Transverse colon (tissue), 4 donors: ENCODE measurements around the gene OMP. TPM values are rescaled to one million over a fixed set of nuclear protein-coding genes. Genes with fewer than 3 reads are reported as not detected.

Source experiments
- DNase-seq: peaks from one replicate; pipeline ENCODE4 v3.0.0-alpha.2; 2019
- H3K27ac ChIP-seq, 4 donors: fragments of 200-600 bp; sonication (generic); 2 replicates each; pipeline ENCODE4 v1.5.1; 2016 to 2018; ENCODE audit warnings: inconsistent platforms in 4 of 4
- H3K27me3 ChIP-seq: fragments of 200-600 bp; sonication (generic); 2 replicates; pipeline ENCODE4 v1.5.1; 2017; ENCODE audit warnings: inconsistent platforms
- H3K36me3 ChIP-seq, 4 donors: fragments of 200-600 bp; sonication (generic); 2 replicates each; pipeline ENCODE4 v1.5.1; 2017 to 2019; ENCODE audit warnings: inconsistent platforms in 4 of 4
- H3K4me1 ChIP-seq, 4 donors: fragments of 200-600 bp; sonication (generic); 2 replicates each; pipeline ENCODE4 v1.5.1; 2017 to 2020; ENCODE audit warnings: inconsistent platforms in 4 of 4
- H3K4me3 ChIP-seq, 4 donors: fragments of 200-600 bp; sonication (generic); 1 replicate in 1 of 4; 2 replicates in 3 of 4; pipeline versions ENCODE4 v1.5.1 to v1.6.1; 2017 to 2019; ENCODE audit warnings: inconsistent platforms in 4 of 4
- H3K9me3 ChIP-seq, 2 donors: fragments of 200-600 bp; sonication (generic); 2 replicates each; pipeline ENCODE4 v1.5.1; 2017 to 2019; ENCODE audit warnings: inconsistent platforms in 2 of 2
- CTCF ChIP-seq, 5 experiments: fragments of 200-600 bp in 3 of 5; fragments of 450-650 bp in 2 of 5; sonication (generic) in 3 of 5; IDR thresholded peaks; 1 replicate in 2 of 5; 2 replicates in 3 of 5; pipeline ENCODE4 v1.5.1; 2016 to 2017; ENCODE audit warnings: antibody characterized with exemption in 5 of 5, inconsistent platforms in 3 of 5, mild to moderate bottlenecking in 2 of 5, moderate library complexity in 1 of 5
- EP300 ChIP-seq: sonication (generic); formaldehyde crosslinking; IDR thresholded peaks from one replicate; pipeline ENCODE4 v1.6.1; 2017; ENCODE audit warnings: antibody characterized with exemption, low read depth
- POLR2A ChIP-seq: fragments of 450-650 bp; IDR thresholded peaks from one replicate; pipeline ENCODE4 v1.6.1; 2016; ENCODE audit warnings: antibody characterized with exemption, mild to moderate bottlenecking, moderate library complexity
- POLR2AphosphoS5 ChIP-seq, 3 donors: sonication (generic); formaldehyde crosslinking; IDR thresholded peaks; one replicate each; pipeline ENCODE4 v1.6.1; 2016; ENCODE audit warnings: antibody characterized with exemption in 3 of 3
- WGBS, 2 donors: methylation state at CpG; one replicate each; pipeline ENCODE4 v1.1.5; 2018; ENCODE audit warnings: low coverage in 1 of 2; 5-methylcytosine and 5-hydroxymethylcytosine counted together
- in situ Hi-C, 4 donors: fragments of 200-750 bp; cut with MboI; loops; one replicate each; pipeline versions ENCODE4 v1.15.0 to v1.15.1; 2017; ENCODE audit warnings: low sequenced_read_pairs in 3 of 4, low pct_ligation_motif_present in 1 of 4, low pct_unique_long_range_greater_than_20kb in 1 of 4
- intact Hi-C: fragments of 100-400 bp; cut with DNase I; formaldehyde crosslinking; loops from one replicate; pipeline ENCODE4 v1.15.1; 2023; ENCODE audit warnings: low total_unique reads
- total RNA-seq, 4 donors: library from RNA; depleted of rRNA; stranded (reverse); fragments of >200 nt; gene quantifications; one replicate each; pipeline ENCODE4 v1.1.0, GENCODE V29; 2016

The OMP gene
- total RNA-seq, 4 donors from 2014 or later = 16.0 to 126 (median 49.4) TPM

- 76 to 98% methylated on average over 2 to 11 of the region's 11 CpGs for WGBS, 2 donors
- no peaks in the 10 kb centered on the region for H3K27me3 ChIP-seq
- in situ Hi-C loops = no loop called here
- no peaks in the 10 kb centered on the region for H3K36me3 ChIP-seq
- H3K9me3 ChIP-seq = no peaks in the 10 kb centered on the region
- no peak overlapping the region for H3K27ac ChIP-seq
- H3K4me3 ChIP-seq = no peak overlapping the region
- TF ChIP-seq EP300 (no peak), POLR2AphosphoS5 (IDR thresholded peaks at IDR 0.05) (no peak), CTCF (IDR thresholded peaks at IDR 0.05) (no peak), POLR2A (no peak)
- DNase-seq = no peak
- H3K4me1 ChIP-seq = peaks cover 9 to 28% (median 15%) of the 10 kb centered on the region in 4 donors
- intact Hi-C loops = loop anchor here (10.0 kb wide), 1 partner anchor 56 kb away; no protein-coding TSS in a partner anchor
Observed at GRCh38 chr11:77129069-77129841, 26.6 kb downstream of the OMP start.

GRCh38 chr11:77129842-77130756 is 27.5 kb downstream of the OMP start:
- intact Hi-C loops (loop anchor here (10.0 kb wide), 2 partner anchors 55 to 425 kb away; no protein-coding TSS in a partner anchor), in situ Hi-C loops (loop anchor here in 1 of 4 donors (10.0 kb wide), 1 partner anchor 55 kb away; no protein-coding TSS in a partner anchor)
- H3K27ac ChIP-seq = no peak overlapping the region
- peaks cover 9 to 28% (median 15%) of the 10 kb centered on the region in 4 donors for H3K4me1 ChIP-seq
- no peak for DNase-seq
- 83 to 87% methylated on average over 1 to 11 of the region's 11 CpGs for WGBS, 2 donors
- H3K9me3 ChIP-seq = no peaks in the 10 kb centered on the region
- TF ChIP-seq EP300 (no peak), POLR2AphosphoS5 (IDR thresholded peaks at IDR 0.05) (no peak), CTCF (IDR thresholded peaks at IDR 0.05) (no peak), POLR2A (no peak)
- H3K27me3 ChIP-seq = no peaks in the 10 kb centered on the region
- no peaks in the 10 kb centered on the region for H3K36me3 ChIP-seq
- H3K4me3 ChIP-seq = no peak overlapping the region

GRCh38 chr11:77130763-77131513 is 28.3 kb downstream of the OMP start:
- H3K9me3 ChIP-seq = no peaks in the 10 kb centered on the region
- in situ Hi-C loops = loop anchor here in 1 of 4 donors (10.0 kb wide), 1 partner anchor 54 kb away; no protein-coding TSS in a partner anchor
- no peak overlapping the region for H3K4me3 ChIP-seq
- no peak for DNase-seq
- H3K27me3 ChIP-seq = no peaks in the 10 kb centered on the region
- no peaks in the 10 kb centered on the region for H3K36me3 ChIP-seq
- intact Hi-C loops = loop anchor here (10.0 kb wide), 1 partner anchor 424 kb away; no protein-coding TSS in a partner anchor
- no peak overlapping the region for H3K27ac ChIP-seq
- H3K4me1 ChIP-seq = peaks cover 9 to 28% (median 15%) of the 10 kb centered on the region in 4 donors
- WGBS, 2 donors = 73% methylated on average over 9 of the region's 9 CpGs; no CpG with 5 or more reads in 1 of the 2 donors
- TF ChIP-seq POLR2A = no peak
- TF ChIP-seq CTCF (IDR thresholded peaks at IDR 0.05) = no peak
- TF ChIP-seq EP300 = no peak
- TF ChIP-seq POLR2AphosphoS5 (IDR thresholded peaks at IDR 0.05) = no peak
